DMS153 treated with DMSO at 0.1 percent for 48 hours (cell line): Measurements from ENCODE around the gene AMER1.

Experiments
- DNase-seq: peaks from one replicate; lab custom pipeline; 2025; ENCODE audit not compliant: unreplicated experiment; lab: John Stamatoyannopoulos, UW

AMER1 gene

DNA sequence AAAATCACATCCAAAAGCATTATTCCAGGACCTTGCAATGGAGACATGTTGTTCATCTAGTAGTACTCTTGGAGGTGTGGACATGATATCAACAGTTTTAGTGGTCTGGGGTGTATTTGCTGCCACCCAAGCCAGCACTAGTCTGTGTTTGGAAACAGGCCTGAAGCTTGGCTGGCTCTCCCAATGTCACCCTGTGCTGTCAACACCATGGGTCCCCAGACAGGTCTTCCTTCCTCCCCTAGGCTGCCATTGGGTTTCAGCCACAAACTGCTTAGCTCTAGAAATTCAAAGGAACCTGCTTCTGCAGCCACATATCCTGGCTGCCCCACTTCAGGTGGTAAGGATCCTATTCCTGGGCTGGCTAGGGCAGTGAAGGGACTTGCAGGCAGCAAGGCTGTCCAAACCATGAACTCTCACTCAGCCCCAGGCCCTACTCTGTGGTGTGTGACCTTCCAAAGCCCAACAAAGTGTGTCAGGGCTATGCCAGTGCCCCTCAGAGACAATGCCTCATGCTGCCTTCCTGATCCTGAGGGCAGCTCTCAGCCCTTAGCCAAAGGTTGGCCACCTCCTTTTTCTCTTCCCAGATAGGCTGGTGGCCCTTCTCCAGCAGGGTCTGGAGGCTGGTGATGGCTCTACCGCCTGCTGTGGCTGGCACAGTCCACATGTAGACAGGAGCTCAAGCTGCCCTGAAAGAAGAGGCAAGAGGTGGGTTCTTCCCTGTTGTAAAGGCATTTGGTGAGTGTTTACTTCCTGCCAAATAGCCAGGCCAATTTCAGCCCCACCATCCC lies 18.3 kb downstream of the AMER1 start:
- DNase-seq, result no peak

GRCh38 chrX:64184396-64184795 lies 21.1 kb downstream of the AMER1 start:
- no peak for DNase-seq

DNA sequence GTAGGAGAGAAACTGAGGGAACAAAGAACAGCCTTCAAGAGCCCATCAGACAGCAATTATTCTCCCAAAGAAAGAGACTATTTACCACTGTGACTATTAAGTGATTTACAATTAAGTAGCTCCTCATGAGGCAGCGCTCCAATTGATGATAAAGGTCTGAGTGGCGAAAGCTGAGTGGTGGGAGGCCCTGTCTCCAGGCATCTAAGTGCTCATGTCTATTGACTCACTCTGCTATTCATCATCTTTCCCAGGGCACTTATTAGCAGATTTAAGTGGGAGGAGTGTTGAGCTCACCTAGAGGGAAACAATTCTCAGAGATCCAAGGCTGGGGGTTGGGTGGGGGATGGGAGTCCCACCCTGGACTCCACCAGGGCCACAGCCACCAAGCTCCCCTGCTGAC lies 23.3 kb downstream of the AMER1 start:
- DNase-seq, result no peak

DNA sequence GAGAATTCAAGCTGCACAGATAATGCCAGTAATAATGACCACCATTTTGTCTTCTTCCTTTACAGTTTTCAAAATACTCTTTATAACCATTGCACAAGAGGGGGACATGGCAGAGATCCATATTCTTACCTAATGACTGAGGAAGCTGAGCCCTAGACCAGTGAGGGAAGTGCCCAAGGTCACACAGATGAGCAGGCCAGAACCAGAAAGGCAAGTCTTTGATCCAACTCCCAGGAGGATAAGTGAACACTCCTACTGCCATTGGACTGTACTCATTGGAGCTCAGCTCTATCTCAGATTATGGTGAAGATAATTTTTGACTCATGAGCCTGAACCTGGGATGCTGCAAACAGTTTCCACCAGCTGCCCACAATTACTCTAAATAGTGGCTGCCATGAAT lies 28.6 kb downstream of the AMER1 start:
- DNase-seq, result no peak

GRCh38 chrX:64169988-64170387 lies 35.5 kb downstream of the AMER1 start:
- no peak for DNase-seq

GRCh38 chrX:64152857-64153256 lies 52.7 kb downstream of the AMER1 start:
- no peak for DNase-seq

DNA sequence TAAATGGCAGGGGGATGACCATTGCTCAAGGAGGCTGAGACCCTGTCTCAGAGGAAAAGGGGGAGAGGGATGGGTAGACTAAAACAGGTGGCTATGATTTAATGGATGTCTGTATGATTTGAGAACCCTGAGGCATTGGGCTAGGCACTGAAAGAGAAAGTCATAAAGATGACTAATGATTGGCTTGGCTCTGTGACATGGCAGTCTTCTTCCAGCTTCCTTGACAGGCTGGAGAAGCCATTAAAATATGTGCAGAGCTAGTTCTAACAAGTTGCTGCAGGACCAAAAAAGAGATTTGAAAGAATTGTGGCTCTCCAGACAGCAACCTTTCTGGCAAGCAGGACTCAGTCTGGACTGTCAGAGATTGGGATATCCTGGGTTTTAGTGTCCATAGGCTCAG lies 53.6 kb downstream of the AMER1 start:
- no peak for DNase-seq

DNA sequence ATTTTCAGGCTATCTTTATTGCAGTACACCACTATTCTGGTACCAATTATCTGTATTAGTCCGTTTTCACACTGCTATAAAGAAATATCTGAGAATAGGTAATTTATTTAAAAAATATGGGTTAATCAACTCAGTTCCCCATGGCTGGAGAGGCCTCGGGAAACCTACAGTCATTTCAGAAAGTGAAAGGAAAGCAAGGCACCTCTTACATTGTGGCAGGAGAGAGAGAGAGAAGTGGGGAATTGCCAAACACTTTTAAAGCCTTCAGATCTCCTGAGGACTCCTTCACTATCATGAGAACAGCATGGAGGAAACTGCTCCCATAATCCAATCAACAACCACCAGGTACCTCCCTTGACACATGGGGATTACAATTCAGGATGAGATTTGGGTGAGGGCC lies 54.7 kb downstream of the AMER1 start:
- DNase-seq, result no peak
